ENCODE results near the gene EBNA1BP2.

DNA sequence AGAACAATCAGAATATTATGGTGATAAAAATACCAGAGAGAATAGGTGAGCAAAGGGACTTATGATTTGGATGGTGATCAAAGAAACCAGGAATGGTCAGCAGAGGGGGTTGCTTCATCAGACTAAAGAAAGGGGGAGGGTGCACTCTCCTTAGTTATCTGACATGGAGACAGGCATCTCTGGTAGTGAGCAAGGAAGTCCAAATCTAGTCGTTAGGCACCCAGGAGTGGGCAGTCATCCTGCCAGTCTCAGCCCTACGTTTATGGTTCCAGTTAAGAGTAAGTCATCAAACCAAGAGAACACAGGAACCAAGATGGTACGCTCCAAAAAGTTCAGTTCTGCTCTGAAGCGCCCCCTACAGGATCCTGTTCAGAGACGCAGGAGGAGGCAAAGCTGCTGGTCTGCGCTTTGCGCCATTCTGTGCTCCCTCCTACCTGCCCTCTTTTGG, 28.6 kb downstream of the EBNA1BP2 start:
- TF ChIP-seq EZH2 (IDR thresholded peaks at IDR 0.05; ENCODE audit: insufficient read depth, poor library complexity, severe bottlenecking) (no peak), EZH2phosphoT487 (IDR thresholded peaks at IDR 0.05; ENCODE audit: insufficient read depth, low read depth) (no peak)

Measured in GM23248 (cell line).